ENCODE data around the gene MED16. TPM values are rescaled to one million over a fixed set of nuclear protein-coding genes. Genes with fewer than 3 reads are reported as not detected.
A peak's percentile ranks its signal among the peaks of the same experiment; 100 is the strongest.

MED16 gene
- total and polyA plus RNA-seq, 10 of the 15 experiments (the other 5 are each of a cell fraction or from before 2014, with no cell fraction given), result 0.56 to 51.1 (median 13.6) TPM

GRCh38 chr19:939439-939838 is 46.5 kb upstream of the MED16 start (continued):
- TF ChIP-seq BCLAF1 (IDR thresholded peaks at IDR 0.05), result no peak
- no peak for TF ChIP-seq TARDBP (IDR thresholded peaks at IDR 0.05; ENCODE audit: borderline replicate concordance)
- no peak for TF ChIP-seq SMAD1 (IDR thresholded peaks at IDR 0.05; ENCODE audit: low read depth, partially characterized antibody)
- TF ChIP-seq KAT2A (conservative IDR thresholded peaks at IDR 0.05; ENCODE audit: control insufficient read depth, low read depth, low read length), result no peak

- Histone ChIP-seq H4K20me1 (ENCODE audit: control insufficient read depth, insufficient read depth) (no peaks in the 10 kb centered on the region; the same call in 1 of the 2 replicates), H3K79me2 (ENCODE audit: control insufficient read depth, insufficient read depth, low read length) (peaks cover 76% of the 10 kb centered on the region), H3K27ac (ENCODE audit: control insufficient read depth, insufficient read depth) (no peak overlapping the region), H3K4me3 (no peak overlapping the region), H3K36me3 (ENCODE audit: control insufficient read depth in 2 of 2, insufficient read depth in 2 of 2, low read length in 1 of 2) (peaks cover 29 to 37% of the 10 kb centered on the region in 2 experiments), H3K9me3 (replicated peaks; ENCODE audit: control insufficient read depth, insufficient read depth, low read length) (peaks cover 4% of the 10 kb centered on the region), H3K9ac (ENCODE audit: control insufficient read depth, insufficient read depth, low read length) (no peak overlapping the region), H3K4me1 (ENCODE audit: control insufficient read depth, insufficient read depth, low read length) (peaks cover 12% of the 10 kb centered on the region), H3K27me3 (replicated peaks in 1 of 2; ENCODE audit: control insufficient read depth in 2 of 2, insufficient read depth in 2 of 2, low read length in 1 of 2) (no peaks in the 10 kb centered on the region), H2AFZ (ENCODE audit: control insufficient read depth, low read depth, low read length) (no peak overlapping the region), H3K4me2 (ENCODE audit: control insufficient read depth, insufficient read depth) (no peak overlapping the region)
- SMC1A ChIA-PET (ENCODE audit: uncharacterized antibody, unreplicated experiment), result interaction anchor here (1.0 to 1.4 kb wide), 3 partner anchors 15 to 46 kb away, joined by 3 to 5 read pairs (median 3); partner anchors contain the start of gene WDR18
- FAIRE-seq (no peak), DNase-seq (ENCODE audit: low read depth, low spot score) (no peak), ATAC-seq (no peak)
- TF ChIP-seq BCLAF1 (IDR thresholded peaks at IDR 0.05) (no peak), POLR2A (IDR thresholded peaks at IDR 0.05; ENCODE audit: low read depth, low read length) (peak; percentile 36)
- RAD21 ChIA-PET (ENCODE audit: unreplicated experiment), result interaction anchor here (0.7 to 0.9 kb wide), 3 partner anchors 14 to 276 kb away, joined by 3 read pairs; no protein-coding TSS in a partner anchor
- intact Hi-C loops (cut with micrococcal nuclease; ENCODE audit: unreplicated experiment), result no loop called here
- CTCF ChIA-PET, result interaction anchor here (0.6 to 1.2 kb wide), 3 partner anchors 15 to 44 kb away, joined by 3 read pairs; no protein-coding TSS in a partner anchor
- whole genome bisulfite sequencing (ENCODE audit: insufficient coverage, insufficient replicate concordance, low lambda C conversion rate, missing lambda C conversion rate), result 90% methylated on average over 23 of the region's 23 CpGs
- in situ Hi-C loops (cut with MboI), result no loop called here
- POLR2A ChIA-PET, result interaction anchor here (0.6 to 1.0 kb wide), 6 partner anchors 14 to 105 kb away, joined by 3 to 8 read pairs (median 3); partner anchors contain the start of gene WDR18
- no TSS peak for BruUV-seq (replicated peaks)
These were observed 45.4 kb upstream of the MED16 start for GRCh38 chr19:938233-938923.
